ENCODE measurements around the gene CDH4. TPM values are rescaled to one million over a fixed set of nuclear protein-coding genes. Genes with fewer than 3 reads are reported as not detected.

CDH4 gene
- polyA plus RNA-seq, 2 donors: 0.02 to 0.05 TPM

DNA sequence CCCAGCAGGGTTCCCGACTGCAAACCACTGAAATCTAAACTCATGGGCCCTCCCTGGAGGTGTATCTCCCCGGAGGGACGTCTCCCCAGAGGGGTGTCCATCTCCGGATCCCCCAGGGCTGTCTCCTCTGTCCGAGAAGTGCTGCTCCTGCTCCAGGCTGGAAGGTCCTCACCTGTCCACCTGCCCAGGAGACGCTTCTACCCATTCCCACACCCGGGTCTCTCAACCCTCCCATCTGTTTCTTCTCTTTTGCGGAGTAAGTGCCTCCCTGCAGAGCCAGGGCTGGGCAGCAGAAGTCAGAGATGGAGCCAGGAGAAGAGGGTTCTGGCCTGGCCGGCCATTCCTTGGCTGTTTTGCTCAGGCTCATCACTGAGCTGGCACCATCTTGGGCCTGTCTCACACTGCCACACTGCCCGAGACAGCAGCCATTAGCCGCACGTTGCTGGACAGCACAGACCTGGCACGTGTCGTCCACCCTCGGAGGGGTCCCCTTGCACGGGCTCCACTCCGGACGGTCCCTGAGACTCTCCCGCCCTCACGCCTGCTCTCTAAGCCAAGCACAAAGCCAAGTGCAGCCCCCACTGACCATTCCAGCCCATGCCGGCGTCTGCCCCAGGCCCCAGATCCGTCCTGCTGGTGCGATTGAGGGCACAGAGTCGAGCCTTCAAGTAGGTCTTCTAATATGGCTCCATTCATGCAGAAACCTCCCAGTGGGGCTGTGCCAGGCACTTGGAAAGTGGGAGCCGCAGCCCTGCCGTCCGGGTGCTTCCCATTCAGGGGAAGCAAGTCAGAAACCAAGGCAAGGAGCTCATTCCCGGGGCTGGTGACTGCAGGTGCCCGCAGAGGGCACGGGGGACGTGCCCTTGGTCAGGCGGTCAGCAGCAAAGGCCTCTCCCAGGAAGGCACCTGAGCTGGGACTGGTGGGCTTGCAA lies 445.9 kb downstream of the CDH4 start:
- H3K4me3 ChIP-seq (ENCODE audit: low read depth in 1 of 2, low read length in 2 of 2): no peak overlapping the region
- no peaks in the 10 kb centered on the region for H3K9me3 ChIP-seq (ENCODE audit: control insufficient read depth in 2 of 2, insufficient read depth in 1 of 2, low read depth in 1 of 2, low read length in 1 of 2)
- H3K36me3 ChIP-seq (ENCODE audit: control insufficient read depth in 2 of 2, insufficient read depth in 2 of 2, low read length in 1 of 2): no peaks in the 10 kb centered on the region
- no peak overlapping the region for H3K27ac ChIP-seq (ENCODE audit: low read depth in 2 of 2, low read length in 1 of 2)
- no peaks in the 10 kb centered on the region for H3K4me1 ChIP-seq (ENCODE audit: control insufficient read depth in 2 of 2, insufficient read depth in 2 of 2, low read length in 1 of 2)
- H3K27me3 ChIP-seq (ENCODE audit: control insufficient read depth in 1 of 2, insufficient read depth in 2 of 2, low read length in 2 of 2): no peaks in the 10 kb centered on the region
- WGBS, 2 donors: 91 to 93% methylated on average over 33 of the region's 33 CpGs

DNA sequence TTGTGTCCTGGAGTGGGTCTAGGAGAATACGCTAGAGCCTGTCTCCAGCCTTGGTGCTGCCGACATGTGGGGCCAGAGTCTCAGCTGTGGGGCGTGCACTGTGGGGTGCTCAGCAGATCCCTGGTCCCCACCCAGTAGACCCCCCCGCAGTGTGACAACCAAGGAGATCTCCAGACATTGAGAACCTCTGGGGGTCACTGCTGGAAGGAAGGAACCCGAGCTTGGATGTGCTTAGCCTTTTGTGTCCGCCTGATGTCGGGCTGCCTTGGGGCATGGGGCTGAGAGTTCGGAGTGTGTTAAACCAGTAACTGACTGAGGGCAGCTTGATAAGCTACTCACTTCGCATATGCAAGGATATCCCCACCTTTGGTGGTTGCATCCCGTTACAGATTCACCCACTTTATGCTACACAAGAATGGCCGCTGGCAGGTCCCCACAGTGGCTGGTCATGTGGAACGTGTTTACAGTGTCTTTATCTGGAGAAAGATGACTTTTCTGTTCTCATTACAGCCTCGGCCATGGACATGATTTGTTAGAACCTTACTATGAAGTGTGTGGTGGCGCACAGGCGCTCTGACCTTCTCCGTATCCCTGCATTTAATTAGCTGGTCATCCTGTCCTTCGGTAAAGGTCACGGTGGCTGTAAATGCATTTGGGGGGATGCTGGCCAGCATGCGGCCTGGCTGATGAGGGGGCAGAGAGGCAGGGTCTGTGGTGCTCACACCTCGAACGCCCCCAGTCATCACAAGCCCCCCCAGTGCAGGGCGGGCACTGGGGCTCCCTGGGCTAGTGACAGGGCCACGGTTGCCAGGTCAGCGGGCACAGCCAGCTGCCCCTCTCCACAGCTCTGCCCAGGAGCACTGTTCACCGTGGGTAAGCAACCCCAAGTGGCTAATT lies 446.8 kb downstream of the CDH4 start:
- Histone ChIP-seq H3K27ac (ENCODE audit: low read depth in 2 of 2, low read length in 1 of 2) (no peak overlapping the region), H3K27me3 (ENCODE audit: control insufficient read depth in 1 of 2, insufficient read depth in 2 of 2, low read length in 2 of 2) (no peaks in the 10 kb centered on the region), H3K4me3 (ENCODE audit: low read depth in 1 of 2, low read length in 2 of 2) (no peak overlapping the region), H3K4me1 (ENCODE audit: control insufficient read depth in 2 of 2, insufficient read depth in 2 of 2, low read length in 1 of 2) (no peaks in the 10 kb centered on the region), H3K36me3 (ENCODE audit: control insufficient read depth in 2 of 2, insufficient read depth in 2 of 2, low read length in 1 of 2) (no peaks in the 10 kb centered on the region), H3K9me3 (ENCODE audit: control insufficient read depth in 2 of 2, insufficient read depth in 1 of 2, low read depth in 1 of 2, low read length in 1 of 2) (no peaks in the 10 kb centered on the region)
- 86 to 87% methylated on average over 25 of the region's 25 CpGs for WGBS, 2 donors

DNA sequence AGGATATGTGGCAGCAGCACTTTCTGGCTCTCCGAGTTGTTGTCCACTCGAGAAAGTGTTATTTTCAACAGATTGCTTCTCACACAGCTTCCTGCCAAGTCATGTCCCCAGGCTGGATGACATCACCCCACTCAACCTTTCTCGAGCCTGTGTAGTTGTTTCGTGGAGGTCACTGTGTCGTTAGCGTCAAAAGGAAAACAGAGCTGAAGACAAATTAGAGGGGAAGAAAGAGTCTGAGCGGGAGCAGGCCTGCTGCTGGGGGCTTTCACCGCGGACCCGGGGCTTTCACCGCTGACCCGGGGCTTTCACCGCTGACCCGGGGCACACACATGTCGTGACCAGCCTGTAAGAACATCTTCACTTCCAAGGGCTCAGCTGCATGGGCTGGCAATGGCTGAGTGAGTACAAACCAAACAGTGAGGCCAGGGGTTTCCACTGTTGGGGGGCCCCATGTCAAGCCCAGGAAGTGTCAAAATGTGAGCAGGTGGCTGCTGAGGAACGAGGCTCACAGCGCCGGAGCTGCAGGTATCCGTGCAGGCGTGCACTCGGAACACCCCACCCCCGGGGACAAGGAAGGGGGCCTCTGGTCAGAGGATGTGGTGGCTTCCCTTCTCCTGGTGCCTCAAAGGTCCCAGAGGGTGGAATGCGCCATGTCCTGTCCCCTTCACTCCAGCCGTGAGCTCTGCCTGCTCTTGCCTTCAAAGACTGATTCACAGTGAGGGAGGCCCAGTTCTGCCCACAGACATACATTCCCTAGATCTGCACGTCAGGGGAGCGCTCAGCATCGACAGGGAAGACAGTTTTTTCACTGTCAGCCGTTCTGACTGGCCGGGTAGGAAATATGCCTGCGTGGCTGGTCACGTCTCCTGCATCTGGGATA lies 447.7 kb downstream of the CDH4 start:
- Histone ChIP-seq H3K27me3 (ENCODE audit: control insufficient read depth in 1 of 2, insufficient read depth in 2 of 2, low read length in 2 of 2) (no peaks in the 10 kb centered on the region), H3K4me3 (ENCODE audit: low read depth in 1 of 2, low read length in 2 of 2) (no peak overlapping the region), H3K27ac (ENCODE audit: low read depth in 2 of 2, low read length in 1 of 2) (no peak overlapping the region), H3K9me3 (ENCODE audit: control insufficient read depth in 2 of 2, insufficient read depth in 1 of 2, low read depth in 1 of 2, low read length in 1 of 2) (no peaks in the 10 kb centered on the region), H3K36me3 (ENCODE audit: control insufficient read depth in 2 of 2, insufficient read depth in 2 of 2, low read length in 1 of 2) (no peaks in the 10 kb centered on the region), H3K4me1 (ENCODE audit: control insufficient read depth in 2 of 2, insufficient read depth in 2 of 2, low read length in 1 of 2) (no peaks in the 10 kb centered on the region)
- 66 to 71% methylated on average over 31 of the region's 31 CpGs for WGBS, 2 donors

DNA sequence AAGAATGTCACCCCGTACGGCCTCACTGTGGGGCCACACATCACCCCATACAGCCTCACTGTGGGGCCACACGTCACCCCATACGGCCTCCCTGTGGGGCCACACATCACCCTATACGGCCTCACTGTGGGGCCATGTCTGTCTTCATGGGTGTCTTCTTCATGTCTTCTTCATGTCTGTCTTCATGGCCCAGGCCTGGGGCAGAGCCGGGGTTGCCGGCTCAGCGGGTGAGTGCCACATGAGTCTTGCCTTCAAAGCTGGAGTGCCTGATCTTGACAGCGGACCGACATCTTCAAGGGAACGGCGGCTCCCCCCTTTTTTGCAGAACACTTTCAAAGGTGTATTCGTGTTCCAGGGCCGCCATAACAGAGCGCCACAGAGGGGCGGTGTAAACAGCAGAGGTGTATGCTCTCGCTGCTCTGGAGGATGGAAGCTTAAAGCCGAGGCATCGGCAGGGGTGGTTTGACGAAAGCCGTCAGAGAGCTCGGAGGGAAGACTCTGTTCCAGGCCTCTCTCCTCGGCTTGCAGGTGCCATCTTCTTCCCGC lies 448.6 kb downstream of the CDH4 start:
- 95 to 96% methylated on average over 24 of the region's 24 CpGs for WGBS, 2 donors

DNA sequence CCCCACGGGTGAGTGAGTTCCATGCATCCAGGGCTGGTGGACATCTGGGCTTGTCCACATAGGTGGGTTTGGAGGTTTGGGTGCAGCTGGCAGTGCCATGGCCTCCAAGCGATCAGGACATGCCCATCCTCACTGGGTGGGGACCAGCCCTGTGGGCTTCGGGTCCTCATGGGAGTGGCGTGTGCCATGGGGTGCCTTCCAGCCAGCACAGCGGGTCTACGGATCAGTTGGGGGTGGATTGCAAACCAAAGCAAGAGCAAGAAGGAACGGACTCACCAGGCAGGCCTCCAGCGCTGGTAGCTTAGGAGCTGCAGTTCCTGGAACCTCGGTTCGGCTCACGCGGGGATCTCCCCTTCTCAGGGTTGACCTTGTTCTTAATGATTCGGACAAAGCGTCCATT lies 449.3 kb downstream of the CDH4 start:
- Histone ChIP-seq H3K36me3 (ENCODE audit: control insufficient read depth in 2 of 2, insufficient read depth in 2 of 2, low read length in 1 of 2) (no peaks in the 10 kb centered on the region), H3K4me3 (ENCODE audit: low read depth in 1 of 2, low read length in 2 of 2) (no peak overlapping the region), H3K27ac (ENCODE audit: low read depth in 2 of 2, low read length in 1 of 2) (no peak overlapping the region), H3K4me1 (ENCODE audit: control insufficient read depth in 2 of 2, insufficient read depth in 2 of 2, low read length in 1 of 2) (no peaks in the 10 kb centered on the region), H3K9me3 (ENCODE audit: control insufficient read depth in 2 of 2, insufficient read depth in 1 of 2, low read depth in 1 of 2, low read length in 1 of 2) (no peaks in the 10 kb centered on the region), H3K27me3 (ENCODE audit: control insufficient read depth in 1 of 2, insufficient read depth in 2 of 2, low read length in 2 of 2) (no peaks in the 10 kb centered on the region)
- WGBS, 2 donors: 89 to 94% methylated on average over 14 of the region's 14 CpGs

More for the DNA sequence above, 448.6 kb downstream of the CDH4 start:
- no peaks in the 10 kb centered on the region for H3K36me3 ChIP-seq (ENCODE audit: control insufficient read depth in 2 of 2, insufficient read depth in 2 of 2, low read length in 1 of 2)
- H3K27me3 ChIP-seq (ENCODE audit: control insufficient read depth in 1 of 2, insufficient read depth in 2 of 2, low read length in 2 of 2): no peaks in the 10 kb centered on the region
- H3K4me1 ChIP-seq (ENCODE audit: control insufficient read depth in 2 of 2, insufficient read depth in 2 of 2, low read length in 1 of 2): no peaks in the 10 kb centered on the region
- no peak overlapping the region for H3K4me3 ChIP-seq (ENCODE audit: low read depth in 1 of 2, low read length in 2 of 2)
- no peak overlapping the region for H3K27ac ChIP-seq (ENCODE audit: low read depth in 2 of 2, low read length in 1 of 2)
- H3K9me3 ChIP-seq (ENCODE audit: control insufficient read depth in 2 of 2, insufficient read depth in 1 of 2, low read depth in 1 of 2, low read length in 1 of 2): no peaks in the 10 kb centered on the region

DNA sequence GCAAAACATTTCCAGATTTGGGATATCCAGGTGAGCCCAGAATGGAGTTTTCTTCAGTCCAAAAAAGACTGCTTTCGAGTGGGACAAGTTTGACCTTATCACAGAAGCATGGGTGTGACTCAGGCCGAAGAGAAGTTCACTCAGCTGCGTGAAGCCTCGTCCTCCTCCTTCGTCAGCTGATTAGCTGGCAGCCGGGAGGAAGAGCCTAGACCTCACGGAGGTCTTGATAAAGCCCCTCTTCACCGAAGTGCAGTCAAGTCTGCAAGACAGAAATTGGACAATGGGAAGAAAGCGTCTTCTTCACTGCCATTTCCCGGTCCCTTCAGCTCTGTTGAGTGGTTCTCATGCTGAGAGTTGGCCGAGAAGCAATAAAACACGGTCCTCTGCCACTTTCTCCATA lies 449.7 kb downstream of the CDH4 start:
- 86 to 87% methylated on average over 12 of the region's 12 CpGs for WGBS, 2 donors

DNA sequence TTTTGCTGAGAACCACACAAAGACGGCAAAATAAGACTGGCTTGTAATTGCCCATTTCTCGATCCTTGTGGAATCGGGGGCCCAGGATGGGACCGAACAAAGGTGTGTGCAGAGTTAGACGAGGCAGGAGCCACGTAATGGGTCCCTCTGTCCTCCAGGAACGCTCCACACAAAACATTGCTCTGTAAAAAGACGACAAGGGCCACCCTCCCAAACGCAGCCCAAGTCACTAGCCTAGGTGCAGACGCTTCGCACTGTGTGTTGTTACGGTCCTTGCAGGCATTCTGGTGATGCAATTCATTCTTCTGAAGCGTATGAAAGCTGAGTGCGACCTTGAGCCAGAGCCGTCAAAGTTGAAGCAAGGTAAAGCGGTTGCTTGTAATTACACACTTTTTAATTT lies 450.2 kb downstream of the CDH4 start:
- Histone ChIP-seq H3K36me3 (ENCODE audit: control insufficient read depth in 2 of 2, insufficient read depth in 2 of 2, low read length in 1 of 2) (no peaks in the 10 kb centered on the region), H3K4me1 (ENCODE audit: control insufficient read depth in 2 of 2, insufficient read depth in 2 of 2, low read length in 1 of 2) (no peaks in the 10 kb centered on the region), H3K27ac (ENCODE audit: low read depth in 2 of 2, low read length in 1 of 2) (no peak overlapping the region), H3K4me3 (ENCODE audit: low read depth in 1 of 2, low read length in 2 of 2) (no peak overlapping the region), H3K9me3 (ENCODE audit: control insufficient read depth in 2 of 2, insufficient read depth in 1 of 2, low read depth in 1 of 2, low read length in 1 of 2) (no peaks in the 10 kb centered on the region), H3K27me3 (ENCODE audit: control insufficient read depth in 1 of 2, insufficient read depth in 2 of 2, low read length in 2 of 2) (no peaks in the 10 kb centered on the region)
- 82 to 90% methylated on average over 16 of the region's 16 CpGs for WGBS, 2 donors

More for the DNA sequence above, 449.7 kb downstream of the CDH4 start:
- H3K4me1 ChIP-seq (ENCODE audit: control insufficient read depth in 2 of 2, insufficient read depth in 2 of 2, low read length in 1 of 2): no peaks in the 10 kb centered on the region
- no peaks in the 10 kb centered on the region for H3K36me3 ChIP-seq (ENCODE audit: control insufficient read depth in 2 of 2, insufficient read depth in 2 of 2, low read length in 1 of 2)
- H3K27me3 ChIP-seq (ENCODE audit: control insufficient read depth in 1 of 2, insufficient read depth in 2 of 2, low read length in 2 of 2): no peaks in the 10 kb centered on the region
- no peak overlapping the region for H3K27ac ChIP-seq (ENCODE audit: low read depth in 2 of 2, low read length in 1 of 2)
- no peak overlapping the region for H3K4me3 ChIP-seq (ENCODE audit: low read depth in 1 of 2, low read length in 2 of 2)
- no peaks in the 10 kb centered on the region for H3K9me3 ChIP-seq (ENCODE audit: control insufficient read depth in 2 of 2, insufficient read depth in 1 of 2, low read depth in 1 of 2, low read length in 1 of 2)

DNA sequence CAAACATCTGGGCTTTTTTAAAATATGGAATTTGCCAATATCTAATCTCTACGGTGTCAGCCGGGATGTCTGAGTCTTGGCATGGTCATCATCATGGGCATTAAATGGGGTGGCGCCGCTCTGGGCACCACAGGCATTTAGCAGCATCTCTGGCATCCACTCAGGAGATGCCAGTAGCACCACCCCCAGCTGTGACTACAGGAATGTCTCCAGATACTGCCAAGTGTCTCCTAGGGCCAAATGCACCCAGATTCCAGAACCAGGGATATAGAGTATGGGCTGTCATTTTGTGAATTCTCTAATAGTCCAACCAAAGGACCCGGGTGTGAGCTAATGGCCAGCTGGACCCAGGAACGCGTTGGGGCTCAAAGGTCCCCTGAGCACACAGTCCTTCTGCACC lies 452.6 kb downstream of the CDH4 start:
- H3K27ac ChIP-seq (ENCODE audit: low read depth in 2 of 2, low read length in 1 of 2): no peak overlapping the region
- no peaks in the 10 kb centered on the region for H3K27me3 ChIP-seq (ENCODE audit: control insufficient read depth in 1 of 2, insufficient read depth in 2 of 2, low read length in 2 of 2)
- WGBS, 2 donors: 83 to 88% methylated on average over 7 of the region's 7 CpGs
- no peaks in the 10 kb centered on the region for H3K4me1 ChIP-seq (ENCODE audit: control insufficient read depth in 2 of 2, insufficient read depth in 2 of 2, low read length in 1 of 2)
- no peaks in the 10 kb centered on the region for H3K9me3 ChIP-seq (ENCODE audit: control insufficient read depth in 2 of 2, insufficient read depth in 1 of 2, low read depth in 1 of 2, low read length in 1 of 2)
- H3K36me3 ChIP-seq (ENCODE audit: control insufficient read depth in 2 of 2, insufficient read depth in 2 of 2, low read length in 1 of 2): no peaks in the 10 kb centered on the region
- H3K4me3 ChIP-seq (ENCODE audit: low read depth in 1 of 2, low read length in 2 of 2): no peak overlapping the region
